SHP77 treated with DMSO at 0.1 percent for 48 hours (cell line): ENCODE results near the gene NELFB.
"Not testable (repeated sequence)": the region's sequence is repeated elsewhere in the genome, so short reads cannot be mapped to it uniquely, and the experiment has no call there.

Experiments
- DNase-seq: peaks from one replicate; lab custom pipeline; 2025; lab: John Stamatoyannopoulos, UW

The NELFB gene

DNA sequence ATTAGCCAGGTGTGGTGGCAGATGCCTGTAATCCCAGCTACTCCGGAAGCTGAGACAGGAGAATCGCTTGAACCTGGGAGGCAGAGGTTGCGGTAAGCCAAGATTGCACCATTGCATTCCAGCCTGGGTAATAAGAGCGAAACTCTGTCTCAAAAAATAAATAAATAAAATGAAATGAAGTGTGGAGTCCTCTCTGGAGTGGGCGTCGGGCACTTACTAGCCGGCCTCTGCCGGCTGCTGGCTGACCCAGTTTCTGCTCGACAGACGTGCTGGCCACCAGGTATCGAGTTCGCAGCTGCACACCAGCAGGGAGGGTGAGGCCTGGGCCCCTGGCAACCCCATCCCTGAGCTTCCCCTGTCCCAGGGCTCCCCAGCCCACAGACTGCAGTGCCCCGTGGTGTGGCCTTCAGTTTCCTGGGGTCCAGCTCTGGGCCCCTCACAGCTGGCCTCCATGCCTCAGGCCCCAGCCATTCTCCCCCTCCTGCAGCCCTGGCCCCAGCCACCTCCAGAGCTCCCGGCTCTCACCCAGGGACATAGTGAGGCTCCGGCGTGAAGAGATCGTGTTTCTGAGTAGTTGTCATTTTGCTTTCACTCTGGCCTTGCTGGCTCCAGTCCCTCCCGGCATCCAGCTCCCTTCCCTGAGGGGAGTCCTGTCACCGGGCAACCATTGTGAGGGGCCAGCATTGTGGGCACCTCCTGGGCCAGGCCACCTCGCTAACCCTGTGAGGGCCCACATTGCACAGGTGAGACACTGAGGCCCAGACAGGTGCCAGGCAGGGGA is 7.8 kb upstream of the NELFB start:
- DNase-seq, result no peak

DNA sequence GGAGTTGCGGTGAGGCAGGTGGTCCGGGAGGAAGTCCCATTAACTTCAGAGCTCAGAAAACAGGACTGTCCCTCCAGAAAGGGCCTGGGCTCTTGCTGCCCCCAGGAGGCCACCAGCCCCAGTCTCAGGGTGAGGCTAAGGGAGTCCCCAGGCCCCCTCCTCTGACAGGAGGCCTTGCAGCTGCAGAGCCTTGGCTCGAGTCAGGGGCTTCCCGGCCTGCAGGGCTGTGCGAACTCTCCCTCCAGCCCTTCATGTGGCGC is 7.3 kb upstream of the NELFB start:
- no peak for DNase-seq

DNA sequence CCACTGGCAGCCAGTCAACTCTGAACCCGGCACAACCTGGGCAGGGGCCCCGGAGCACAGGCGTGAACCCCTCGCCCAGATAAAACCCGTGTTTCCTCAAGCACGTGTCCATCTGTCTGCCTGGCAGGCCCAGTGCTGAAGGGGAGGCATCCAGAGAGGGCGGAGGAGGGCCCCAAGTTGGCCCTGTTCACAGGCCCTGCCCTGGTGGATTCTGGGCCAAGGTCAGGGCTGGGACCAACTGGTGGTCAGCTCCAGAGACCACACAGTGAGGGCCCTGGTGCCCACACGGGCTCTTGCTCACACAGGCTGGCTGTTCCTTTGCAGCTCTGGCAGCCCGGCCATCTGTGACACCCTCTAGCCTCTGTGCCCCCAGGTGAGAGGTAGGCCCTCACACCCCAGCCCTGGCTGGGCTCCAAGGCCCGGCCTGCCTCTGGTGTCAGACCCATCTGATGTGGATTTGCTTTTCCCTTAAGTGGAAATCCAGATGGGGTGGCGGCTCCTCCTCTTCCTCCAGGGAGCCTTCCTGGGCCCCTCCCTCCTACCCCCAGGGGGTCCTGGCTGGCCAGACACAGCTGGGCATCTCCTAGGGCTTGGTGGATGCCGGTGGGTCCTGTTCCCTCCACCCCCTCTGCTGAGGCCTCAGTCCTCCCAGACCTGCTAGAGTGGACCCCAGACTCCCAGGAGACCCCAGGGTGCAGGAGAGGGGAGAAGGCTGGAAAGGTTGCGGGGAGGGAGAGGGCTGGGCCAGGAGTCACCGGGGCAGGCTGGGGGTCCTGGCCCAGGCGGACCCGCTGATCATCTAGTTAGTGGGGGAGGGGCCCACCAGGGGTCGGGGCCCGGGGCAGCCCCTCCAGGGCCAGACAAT is 4.6 kb upstream of the NELFB start:
- no peak for DNase-seq

DNA sequence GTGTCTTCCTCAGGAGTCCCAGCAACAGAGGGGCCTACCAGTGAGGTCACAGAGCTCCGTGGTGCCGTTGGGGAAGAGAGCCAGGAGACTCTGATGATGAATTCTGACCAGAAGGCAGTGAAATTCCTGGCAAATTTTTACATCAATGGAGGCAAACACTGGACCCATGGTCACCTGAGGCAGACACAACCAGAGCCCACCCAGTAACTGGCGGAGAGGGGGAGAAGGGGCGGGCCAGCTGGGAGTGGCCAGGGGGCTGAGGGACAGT is 4.0 kb upstream of the NELFB start, which contains the start of gene STPG3:
Gene STPG3, plus strand, starts transcription at position 93 of the 268 bp plus-strand sequence. Its CDS starts 1 bp downstream, at position 94.
- DNase-seq, result no peak

DNA sequence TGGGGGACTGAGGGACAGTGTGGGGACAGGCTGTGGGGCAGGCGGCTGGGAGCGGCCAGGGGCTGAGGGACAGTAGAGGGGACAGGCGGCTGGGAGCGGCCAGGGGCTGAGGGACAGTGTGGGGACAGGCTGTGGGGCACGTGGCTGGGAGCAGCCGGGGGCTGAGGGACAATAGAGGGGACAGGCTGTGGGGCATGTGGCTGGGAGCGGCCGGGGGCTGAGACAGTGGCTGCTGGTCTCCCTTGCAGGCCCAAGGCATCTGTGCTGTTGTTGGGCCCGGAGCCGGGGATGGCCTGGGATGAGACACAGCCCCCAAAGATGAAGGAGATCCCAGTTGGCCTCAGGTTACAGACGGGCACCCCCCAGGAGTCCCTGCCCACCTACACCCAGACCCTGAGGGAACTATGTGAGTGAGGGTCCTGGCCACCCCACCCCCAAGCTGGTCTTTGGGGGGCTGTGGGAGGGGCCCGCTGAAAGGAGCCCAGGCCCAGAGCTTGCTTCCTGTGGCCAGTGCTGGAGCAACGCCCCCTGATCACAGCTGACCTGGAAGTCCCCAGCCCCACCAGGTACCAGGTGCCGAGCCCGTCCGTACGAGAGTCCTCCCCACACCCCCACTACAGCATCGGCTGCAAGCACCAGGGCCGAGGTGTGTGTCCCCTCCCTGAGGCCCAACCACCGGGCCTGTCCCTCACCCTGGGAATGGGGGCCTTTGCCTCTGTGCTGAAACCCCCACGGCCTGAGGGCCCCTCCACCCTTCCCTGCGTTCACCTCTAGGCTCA is 3.4 kb upstream of the NELFB start:
- DNase-seq, result no peak

DNA sequence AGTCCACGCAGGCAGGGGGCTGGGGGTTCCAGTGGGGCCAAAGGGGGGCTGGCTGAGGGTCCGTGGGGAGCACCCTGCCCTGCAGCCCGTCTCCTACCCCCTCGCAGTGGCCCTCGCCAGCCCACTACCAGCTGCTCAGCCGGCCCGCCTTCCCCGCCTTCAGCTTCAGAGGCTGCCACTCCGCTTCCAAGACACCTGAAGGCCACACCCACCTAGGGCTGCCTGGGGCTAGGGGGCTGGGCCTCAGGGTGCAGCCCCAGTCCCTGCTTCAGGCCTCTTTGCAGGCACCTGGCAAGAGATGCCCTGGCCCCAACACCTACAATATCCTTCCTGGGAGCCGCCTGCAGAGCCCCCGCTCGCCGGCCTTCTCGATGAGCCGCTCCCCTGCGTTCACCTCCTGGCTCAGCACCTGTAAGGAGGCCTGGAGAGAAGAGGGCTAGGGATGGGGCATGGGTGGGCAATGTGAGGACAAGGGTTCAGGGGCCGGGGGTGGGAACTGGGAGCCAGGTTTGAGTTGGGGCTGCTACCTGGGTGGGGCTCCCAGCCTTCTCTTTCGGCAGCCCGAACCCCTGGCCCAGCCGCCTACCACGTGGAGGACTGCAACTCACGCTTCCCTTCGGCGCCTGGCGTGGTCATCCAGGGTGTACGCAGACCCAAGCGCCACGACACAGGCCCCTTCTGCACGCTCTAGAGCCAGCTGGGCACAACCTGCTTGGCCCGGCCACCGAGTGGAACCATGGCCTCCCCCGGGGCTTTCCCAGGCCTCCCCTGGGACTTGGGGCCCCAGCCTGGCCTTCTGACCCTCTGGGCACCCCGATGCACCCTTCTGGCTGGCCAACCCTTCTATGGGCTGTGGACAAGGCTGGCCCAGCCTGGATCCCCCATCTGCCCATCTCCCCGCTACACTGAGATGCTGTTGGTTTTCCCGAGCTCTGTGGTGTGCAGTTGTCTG is 2.3 kb upstream of the NELFB start:
- DNase-seq, result no peak

DNA sequence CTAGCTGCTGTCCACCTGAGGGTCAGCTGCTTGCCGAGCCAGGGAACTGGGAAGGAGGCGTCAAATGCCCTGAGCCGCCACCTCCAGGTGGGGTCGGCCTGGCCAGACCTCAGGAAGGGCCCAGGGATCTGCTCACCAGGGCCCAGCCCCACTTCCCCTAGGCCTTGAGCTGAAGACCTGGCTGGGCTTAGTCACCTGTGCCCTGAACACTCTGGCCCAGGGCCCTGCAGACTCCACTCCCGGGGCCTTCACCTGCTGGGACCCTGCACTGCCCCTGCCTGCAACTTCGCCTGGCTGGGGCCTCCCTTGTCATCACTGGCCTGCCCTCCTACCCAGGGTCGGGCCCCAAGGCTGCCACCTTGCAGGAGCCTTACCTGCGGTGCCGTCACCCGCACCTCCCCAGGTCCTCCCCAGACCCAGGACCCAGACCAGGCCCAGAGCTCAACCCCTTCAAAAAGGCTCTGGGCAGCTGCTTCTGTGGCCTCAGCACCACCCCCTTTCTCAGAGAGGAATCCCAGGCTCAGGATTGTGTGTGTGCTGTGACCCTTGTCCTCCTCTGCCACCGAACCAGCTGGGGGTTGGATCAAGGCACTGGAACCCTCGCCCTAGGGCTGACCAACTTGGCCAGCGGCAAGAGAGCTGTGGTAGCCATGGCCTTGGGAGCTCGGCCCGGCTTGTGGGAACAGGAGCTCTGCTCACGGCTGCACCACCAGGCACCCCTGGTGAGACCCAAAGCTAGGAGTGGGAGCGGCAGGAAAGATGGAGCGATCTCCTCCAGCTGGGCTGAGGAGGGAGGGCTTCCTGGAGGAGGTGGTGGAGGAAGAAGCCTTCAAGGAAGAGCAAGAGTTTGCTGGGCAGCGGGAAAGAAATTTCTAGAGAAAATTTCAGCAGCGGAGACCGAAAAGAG is 1.2 kb upstream of the NELFB start:
- no peak for DNase-seq

DNA sequence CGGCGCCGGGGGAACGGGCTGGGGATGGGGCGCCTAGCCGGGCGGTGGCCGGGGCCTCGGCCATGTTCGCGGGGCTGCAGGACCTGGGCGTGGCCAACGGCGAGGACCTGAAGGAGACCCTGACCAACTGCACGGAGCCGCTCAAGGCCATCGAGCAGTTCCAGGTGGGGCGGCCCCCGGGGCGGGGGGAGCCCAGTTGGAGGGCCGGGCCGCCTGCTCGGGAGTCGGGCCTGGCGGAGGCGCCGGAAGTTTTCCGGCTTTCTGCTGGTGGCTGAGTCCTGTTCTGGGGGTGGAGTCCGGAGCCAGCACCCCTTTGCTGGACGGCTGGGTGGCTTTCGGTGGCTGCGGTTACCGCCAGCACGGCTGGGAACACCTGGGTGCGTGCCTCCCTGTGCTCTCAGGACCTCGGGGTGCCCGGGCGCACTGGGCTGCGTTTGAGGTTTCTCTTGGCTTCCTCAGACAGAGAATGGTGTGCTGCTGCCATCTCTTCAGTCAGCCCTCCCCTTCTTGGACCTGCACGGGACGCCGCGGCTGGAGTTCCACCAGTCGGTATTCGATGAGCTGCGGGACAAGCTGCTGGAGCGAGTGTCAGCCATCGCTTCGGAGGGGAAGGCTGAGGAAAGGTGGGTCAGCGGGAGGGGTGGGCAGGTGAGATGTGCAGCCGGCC is 454 bp downstream of the NELFB start:
- no peak for DNase-seq

DNA sequence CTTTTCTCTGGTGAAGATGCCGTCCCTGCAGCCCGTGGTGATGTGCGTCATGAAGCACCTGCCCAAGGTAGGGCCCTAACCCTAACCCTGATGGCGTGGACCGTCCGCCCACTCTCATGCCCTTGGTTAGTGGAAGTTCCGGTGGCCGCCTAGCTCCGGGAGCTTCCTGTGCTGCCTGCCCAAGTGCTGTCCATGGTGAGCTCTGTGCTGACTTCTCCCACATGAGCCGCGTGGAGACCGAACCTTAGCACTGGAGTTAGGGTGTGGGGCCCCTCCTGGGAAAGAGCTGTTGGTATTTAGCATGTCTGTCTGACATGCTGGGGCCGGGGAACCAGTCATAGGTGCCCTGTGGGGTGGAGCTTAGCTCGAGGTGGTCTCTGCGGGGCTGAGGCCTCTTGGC is 1.2 kb downstream of the NELFB start:
- no peak for DNase-seq

DNA sequence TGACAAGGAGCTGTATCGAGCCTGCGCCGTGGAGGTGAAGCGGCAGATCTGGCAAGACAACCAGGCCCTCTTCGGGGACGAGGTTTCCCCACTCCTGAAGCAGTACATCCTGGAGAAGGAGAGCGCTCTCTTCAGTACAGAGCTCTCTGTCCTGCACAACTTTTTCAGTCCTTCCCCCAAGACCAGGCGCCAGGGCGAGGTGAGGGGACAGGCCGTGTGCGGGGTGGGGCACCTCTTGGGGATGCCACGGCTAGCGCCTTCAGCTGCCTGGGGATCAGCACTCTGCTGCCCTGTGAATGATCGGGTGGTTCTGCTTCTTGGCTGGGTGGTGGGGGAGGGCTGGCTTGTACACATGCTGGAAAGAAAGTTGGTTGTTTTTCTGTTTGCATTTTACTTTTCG is 1.7 kb downstream of the NELFB start:
- DNase-seq, result no peak

DNA sequence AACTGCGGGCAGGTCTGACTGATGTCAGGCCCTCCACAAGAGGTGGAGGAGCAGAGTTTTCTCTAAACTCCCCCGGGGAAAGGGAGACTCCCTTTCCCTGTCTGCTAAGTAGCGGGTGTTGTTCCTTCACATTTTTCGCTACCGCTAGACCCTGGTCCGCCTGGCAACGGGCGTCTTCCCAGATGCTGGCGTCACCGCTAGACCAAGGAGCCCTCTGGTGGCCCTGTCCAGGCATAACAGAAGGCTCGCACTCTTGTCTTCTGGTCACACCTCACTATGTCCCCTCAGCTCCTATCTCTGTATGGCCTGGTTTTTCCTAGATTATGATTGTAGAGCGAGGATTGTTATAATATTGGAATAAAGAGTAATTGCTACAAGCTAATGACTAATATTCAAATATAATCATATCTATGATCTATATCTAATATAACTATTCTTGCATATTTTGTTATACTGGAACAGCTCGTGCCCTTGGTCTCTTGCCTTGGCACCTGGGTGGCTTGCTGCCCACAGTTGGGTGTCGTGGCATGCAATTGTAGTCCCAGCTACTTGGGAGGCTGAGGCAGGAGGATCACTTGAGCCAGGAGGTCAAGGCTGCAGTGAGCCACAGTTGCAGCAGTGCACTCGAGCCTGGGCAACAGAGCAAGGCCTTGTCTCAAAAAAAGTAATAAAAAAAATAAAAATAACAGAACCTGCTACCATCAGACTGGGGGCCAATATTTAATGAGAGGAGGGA is 7.2 kb downstream of the NELFB start:
- not testable (repeated sequence) for DNase-seq

DNA sequence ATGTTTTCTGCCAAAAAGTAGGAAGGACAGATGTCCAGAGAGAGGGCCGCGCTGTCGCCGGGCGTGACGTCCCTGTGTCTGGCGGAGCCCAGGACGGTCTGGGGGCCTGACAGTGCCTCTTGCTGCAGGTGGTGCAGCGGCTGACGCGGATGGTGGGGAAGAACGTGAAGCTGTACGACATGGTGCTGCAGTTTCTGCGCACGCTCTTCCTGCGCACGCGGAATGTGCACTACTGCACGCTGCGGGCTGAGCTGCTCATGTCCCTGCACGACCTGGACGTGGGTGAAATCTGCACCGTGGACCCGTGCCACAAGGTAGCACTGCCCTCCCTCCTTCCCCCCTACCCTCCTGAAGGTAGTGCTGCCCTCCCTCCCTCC is 7.8 kb downstream of the NELFB start:
- DNase-seq, result no peak

DNA sequence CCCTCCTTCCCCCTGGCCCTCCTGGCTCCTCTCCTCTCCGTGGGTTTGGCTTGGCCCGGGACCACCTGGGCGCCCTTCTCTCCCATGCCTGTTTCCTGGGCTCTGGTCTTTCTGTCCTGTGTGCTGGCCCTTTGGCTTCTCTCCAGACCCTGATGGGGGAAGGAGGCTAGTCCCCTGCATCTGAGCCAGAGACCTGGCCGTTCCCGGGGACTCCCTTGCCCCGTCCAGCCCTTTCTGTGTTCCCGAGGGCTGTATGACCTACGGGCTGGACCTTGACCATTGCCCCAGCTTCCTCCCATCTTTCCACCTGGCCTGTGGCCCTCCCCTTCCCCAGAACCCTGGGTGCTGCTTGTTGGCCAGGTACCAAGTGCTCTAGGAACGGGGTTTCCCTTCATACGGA is 8.4 kb downstream of the NELFB start:
- no peak for DNase-seq

DNA sequence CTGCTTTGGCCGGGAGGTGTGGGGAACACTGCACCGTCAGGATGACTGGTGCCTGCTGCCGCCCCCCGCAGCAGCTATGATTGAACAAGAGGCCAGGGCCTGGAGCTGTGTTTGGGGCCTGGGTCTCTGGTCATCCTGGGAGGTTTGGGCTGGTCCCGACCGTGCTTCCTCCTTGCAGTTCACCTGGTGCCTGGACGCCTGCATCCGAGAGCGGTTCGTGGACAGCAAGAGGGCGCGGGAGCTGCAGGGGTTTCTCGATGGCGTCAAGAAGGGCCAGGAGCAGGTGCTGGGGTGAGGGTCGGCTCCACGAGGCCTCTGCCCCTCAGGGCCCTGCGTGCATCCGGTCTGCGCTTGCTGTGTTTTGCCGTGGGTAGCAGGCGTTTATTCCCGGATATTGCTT is 8.9 kb downstream of the NELFB start:
- DNase-seq, result no peak

DNA sequence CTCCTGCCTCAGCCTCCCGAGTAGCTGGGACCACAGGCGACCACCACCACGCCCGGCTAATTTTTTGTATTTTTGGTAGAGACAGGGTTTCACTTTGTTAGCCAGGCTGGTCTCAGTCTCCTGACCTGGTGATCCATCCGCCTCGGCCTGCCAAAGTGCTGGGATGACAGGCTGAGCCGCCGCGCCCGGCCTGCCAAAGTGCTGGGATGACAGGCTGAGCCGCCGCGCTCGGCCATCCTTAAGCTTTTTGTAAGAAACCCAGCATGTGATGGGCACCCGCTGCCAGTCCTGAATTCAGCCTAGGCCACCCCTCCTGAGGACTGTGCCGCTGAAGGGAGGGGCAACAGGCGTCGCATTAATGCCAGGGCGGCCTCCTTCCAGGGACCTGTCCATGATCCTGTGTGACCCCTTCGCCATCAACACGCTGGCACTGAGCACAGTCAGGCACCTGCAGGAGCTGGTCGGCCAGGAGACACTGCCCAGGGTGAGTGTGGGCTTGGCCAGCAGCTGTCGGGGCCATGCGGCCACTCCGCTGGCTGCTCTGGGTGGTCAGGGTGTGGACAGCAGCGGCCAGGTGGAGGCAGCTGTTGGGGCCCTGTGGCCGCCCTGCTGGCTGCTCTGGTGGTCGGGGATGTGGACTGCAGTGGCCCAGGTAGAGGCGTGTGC is 10.5 kb downstream of the NELFB start:
- DNase-seq, result no peak

DNA sequence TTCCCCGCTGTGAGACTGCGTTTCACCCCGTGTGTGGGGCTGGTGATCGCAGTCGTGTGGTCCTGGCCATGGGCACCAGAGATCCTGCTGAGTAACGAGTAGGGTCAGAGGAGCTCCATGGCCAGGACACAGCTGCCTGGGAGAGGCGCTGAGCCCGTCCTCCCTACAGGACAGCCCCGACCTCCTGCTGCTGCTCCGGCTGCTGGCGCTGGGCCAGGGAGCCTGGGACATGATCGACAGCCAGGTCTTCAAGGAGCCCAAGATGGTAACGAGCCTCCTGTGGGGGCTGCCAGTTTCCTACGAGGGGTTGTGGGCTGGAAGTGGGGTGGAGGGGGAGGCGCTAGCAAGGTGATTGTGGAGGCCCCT is 11.0 kb downstream of the NELFB start:
- no peak for DNase-seq

DNA sequence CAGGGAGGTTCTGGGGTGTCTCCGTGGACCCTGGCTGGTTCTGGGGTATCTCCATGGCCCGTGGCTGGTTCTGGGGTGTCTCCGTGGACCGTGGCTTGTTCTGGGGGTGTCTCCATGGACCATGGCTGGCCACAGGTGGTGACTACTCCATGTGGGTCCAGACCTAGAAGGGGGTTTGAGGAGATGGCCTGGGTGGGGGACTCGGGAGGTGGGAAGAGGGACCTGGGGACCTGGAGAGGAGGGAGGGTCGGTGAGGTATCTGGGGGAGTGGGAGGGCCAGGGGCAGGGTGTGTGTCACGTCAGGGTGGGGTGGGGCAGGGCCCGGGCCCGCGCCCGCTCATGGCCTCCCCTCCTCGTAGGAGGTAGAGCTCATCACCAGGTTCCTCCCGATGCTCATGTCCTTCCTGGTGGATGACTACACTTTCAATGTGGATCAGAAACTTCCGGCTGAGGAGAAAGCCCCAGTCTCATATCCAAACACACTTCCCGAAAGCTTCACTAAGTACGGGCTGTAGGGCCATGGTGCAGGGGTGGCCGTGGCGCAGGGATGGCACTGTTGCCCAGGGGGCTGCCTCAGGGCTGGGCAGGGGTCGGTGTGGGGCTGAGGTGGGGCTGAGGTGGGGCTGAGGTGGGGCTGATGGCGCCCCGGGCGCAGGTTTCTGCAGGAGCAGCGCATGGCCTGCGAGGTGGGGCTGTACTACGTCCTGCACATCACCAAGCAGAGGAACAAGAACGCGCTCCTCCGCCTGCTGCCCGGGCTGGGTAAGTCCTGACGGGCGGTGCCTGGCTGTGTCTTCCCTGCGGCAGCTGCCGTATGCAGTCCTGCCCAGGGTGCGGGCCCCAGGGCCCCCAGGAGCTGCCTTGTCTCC is 11.7 kb downstream of the NELFB start:
- DNase-seq, result no peak

DNA sequence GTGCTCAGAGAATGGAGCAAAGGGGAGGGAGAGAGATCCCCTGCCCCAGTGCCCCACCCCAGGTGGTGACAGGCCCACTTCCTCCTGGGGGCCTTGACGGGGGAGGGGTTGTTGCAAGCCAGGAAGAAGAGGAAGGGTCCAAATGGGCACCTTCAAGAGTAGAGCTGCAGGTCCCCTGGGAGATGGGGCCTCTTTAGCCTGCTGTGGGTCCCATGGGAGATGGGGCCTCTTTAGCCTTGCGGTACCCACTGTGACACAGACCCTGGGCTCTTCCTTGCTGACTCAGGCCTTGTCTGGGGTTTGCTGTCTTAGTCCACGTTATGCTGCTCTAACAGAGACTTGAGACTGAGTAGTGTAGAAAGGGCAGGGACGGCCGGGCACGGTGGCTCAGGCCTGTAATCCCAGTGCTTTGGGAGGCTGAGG is 12.8 kb downstream of the NELFB start:
- no peak for DNase-seq
